ENCODE results near the gene F2RL3.

The F2RL3 gene

DNA sequence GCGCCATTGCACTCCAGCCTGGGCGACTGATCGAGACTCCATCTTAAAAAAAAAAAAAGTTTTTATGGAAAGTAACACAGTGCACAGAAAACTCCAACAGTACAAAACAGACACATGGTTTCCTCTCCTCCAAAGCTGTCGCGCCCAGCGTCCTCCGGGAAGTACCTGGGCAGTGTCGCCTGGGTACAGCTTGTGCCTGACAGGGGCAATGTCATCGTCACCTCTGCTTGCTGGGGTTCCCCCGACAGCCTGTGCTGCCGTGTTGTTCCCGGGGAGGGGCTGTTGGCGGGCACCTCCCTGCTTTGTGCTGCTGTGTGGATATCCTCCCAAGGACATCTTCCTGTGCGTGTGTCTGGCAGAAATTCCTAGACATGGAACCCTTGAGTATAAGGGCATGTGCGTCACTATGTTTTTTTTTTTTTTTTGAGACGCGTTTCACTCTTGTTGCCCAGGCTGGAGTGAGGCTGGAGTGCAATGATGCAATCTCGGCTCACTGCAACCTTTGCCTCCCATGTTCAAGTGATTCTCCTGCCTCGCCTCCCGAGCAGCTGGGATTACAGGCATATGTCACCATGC lies 2.4 kb upstream of the F2RL3 start:
- peaks cover 0 to 20% (median 17%) of the 10 kb centered on the region in 3 donors for H3K9me3 ChIP-seq
- intact Hi-C loops (cut with DNase I; ENCODE audit: low total_unique reads) = no loop called here
- peaks cover 0 to 12% (median 0%) of the 10 kb centered on the region in 4 donors for H3K4me1 ChIP-seq
- no peaks in the 10 kb centered on the region for H3K36me3 ChIP-seq
- no peak overlapping the region for H3K27ac ChIP-seq
- TF ChIP-seq, protein P1, sequence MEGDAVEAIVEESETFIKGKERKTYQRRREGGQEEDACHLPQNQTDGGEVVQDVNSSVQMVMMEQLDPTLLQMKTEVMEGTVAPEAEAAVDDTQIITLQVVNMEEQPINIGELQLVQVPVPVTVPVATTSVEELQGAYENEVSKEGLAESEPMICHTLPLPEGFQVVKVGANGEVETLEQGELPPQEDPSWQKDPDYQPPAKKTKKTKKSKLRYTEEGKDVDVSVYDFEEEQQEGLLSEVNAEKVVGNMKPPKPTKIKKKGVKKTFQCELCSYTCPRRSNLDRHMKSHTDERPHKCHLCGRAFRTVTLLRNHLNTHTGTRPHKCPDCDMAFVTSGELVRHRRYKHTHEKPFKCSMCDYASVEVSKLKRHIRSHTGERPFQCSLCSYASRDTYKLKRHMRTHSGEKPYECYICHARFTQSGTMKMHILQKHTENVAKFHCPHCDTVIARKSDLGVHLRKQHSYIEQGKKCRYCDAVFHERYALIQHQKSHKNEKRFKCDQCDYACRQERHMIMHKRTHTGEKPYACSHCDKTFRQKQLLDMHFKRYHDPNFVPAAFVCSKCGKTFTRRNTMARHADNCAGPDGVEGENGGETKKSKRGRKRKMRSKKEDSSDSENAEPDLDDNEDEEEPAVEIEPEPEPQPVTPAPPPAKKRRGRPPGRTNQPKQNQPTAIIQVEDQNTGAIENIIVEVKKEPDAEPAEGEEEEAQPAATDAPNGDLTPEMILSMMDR (IDR thresholded peaks at IDR 0.05) = no peak
- no peak overlapping the region for H3K4me3 ChIP-seq
- DNase-seq = peak in 1 of 2 donors; percentile 41
- peaks cover 0 to 26% of the 10 kb centered on the region in 2 donors for H3K27me3 ChIP-seq

DNA sequence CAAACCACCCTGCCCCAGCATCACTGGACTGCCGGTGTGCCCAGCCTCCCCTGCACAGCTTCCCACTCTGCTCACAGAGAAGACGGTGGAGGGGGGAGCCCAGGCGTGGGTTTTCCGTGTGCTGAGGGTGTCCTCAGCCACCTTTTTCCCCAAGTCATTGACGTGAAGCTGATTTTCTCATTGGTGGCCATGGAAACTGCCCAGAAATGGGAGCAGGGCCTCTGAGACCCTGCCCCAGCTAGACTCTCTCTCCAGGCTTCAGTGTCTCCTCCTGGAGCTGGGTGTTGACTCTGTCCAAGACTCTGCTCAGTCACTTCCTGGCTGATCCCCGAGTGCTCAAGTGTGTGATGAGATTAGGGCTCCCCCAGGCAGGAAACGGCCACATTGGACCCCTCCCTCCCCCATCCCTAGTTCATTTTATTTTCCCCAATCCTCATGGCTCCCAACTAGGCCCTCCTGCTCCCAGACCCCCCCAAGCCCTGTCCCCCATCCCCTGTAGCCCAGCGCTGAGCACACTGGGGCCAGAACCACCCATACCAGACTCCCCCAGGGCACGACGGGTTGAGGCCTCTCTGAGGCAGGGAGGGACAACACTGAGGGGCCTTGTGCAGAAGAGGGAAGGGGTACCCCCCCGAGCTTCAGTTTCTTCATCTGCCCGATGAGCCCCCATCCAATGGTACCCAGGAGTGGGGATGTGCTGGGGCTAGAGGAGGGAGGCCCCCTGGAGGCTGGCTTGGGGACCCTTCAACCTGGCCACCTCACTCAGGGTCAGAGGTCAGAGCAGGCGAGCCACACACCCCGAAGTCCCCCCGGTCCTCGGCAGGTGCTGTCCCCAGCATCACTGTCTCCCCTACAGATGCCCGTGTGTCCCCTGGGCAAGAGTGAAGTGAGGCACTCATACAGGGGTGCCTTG lies 1.2 kb upstream of the F2RL3 start:
- intact Hi-C loops (cut with DNase I; ENCODE audit: low total_unique reads) = no loop called here
- peaks cover 0 to 26% of the 10 kb centered on the region in 2 donors for H3K27me3 ChIP-seq
- no peaks in the 10 kb centered on the region for H3K36me3 ChIP-seq
- peaks cover 0 to 12% (median 0%) of the 10 kb centered on the region in 4 donors for H3K4me1 ChIP-seq
- TF ChIP-seq, protein P1 (IDR thresholded peaks at IDR 0.05) = no peak
- DNase-seq = peak in 1 of 2 donors; percentile 60
- H3K27ac ChIP-seq = no peak overlapping the region
- no peak overlapping the region for H3K4me3 ChIP-seq
- peaks cover 0 to 8% (median 5%) of the 10 kb centered on the region in 3 donors for H3K9me3 ChIP-seq

DNA sequence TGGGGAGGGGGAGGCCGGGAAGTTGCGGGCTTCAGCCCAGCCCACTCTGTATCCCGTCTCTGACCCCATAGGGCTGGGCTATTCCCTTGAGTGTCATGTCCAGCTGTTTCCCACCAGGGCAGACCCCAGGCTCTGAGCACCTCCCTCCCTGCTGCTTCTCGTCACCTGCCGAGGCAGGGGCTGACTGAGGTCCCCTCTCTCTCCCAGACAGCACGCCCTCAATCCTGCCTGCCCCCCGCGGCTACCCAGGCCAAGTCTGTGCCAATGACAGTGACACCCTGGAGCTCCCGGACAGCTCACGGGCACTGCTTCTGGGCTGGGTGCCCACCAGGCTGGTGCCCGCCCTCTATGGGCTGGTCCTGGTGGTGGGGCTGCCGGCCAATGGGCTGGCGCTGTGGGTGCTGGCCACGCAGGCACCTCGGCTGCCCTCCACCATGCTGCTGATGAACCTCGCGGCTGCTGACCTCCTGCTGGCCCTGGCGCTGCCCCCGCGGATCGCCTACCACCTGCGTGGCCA lies 625 bp downstream of the F2RL3 start:
- no peaks in the 10 kb centered on the region for H3K9me3 ChIP-seq
- H3K4me1 ChIP-seq = peaks cover 0 to 18% (median 0%) of the 10 kb centered on the region in 4 donors
- H3K36me3 ChIP-seq = no peaks in the 10 kb centered on the region
- peak overlapping the region in 1 of 2 donors; percentile 16 for H3K4me3 ChIP-seq
- intact Hi-C loops (cut with DNase I; ENCODE audit: low total_unique reads) = no loop called here
- TF ChIP-seq, protein P1 (IDR thresholded peaks at IDR 0.05) = no peak
- no peak overlapping the region for H3K27ac ChIP-seq
- DNase-seq = peak in 1 of 2 donors; percentile 61
- H3K27me3 ChIP-seq = peaks cover 0 to 27% of the 10 kb centered on the region in 2 donors

DNA sequence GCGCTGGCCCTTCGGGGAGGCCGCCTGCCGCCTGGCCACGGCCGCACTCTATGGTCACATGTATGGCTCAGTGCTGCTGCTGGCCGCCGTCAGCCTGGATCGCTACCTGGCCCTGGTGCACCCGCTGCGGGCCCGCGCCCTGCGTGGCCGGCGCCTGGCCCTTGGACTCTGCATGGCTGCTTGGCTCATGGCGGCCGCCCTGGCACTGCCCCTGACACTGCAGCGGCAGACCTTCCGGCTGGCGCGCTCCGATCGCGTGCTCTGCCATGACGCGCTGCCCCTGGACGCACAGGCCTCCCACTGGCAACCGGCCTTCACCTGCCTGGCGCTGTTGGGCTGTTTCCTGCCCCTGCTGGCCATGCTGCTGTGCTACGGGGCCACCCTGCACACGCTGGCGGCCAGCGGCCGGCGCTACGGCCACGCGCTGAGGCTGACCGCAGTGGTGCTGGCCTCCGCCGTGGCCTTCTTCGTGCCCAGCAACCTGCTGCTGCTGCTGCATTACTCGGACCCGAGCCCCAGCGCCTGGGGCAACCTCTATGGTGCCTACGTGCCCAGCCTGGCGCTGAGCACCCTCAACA lies 1.2 kb downstream of the F2RL3 start:
- intact Hi-C loops (cut with DNase I; ENCODE audit: low total_unique reads) = no loop called here
- DNase-seq = no peak
- H3K27ac ChIP-seq = no peak overlapping the region
- H3K27me3 ChIP-seq = peaks cover 0 to 27% of the 10 kb centered on the region in 2 donors
- H3K4me3 ChIP-seq = no peak overlapping the region
- peaks cover 0 to 18% (median 0%) of the 10 kb centered on the region in 4 donors for H3K4me1 ChIP-seq
- H3K9me3 ChIP-seq = no peaks in the 10 kb centered on the region
- TF ChIP-seq, protein P1 (IDR thresholded peaks at IDR 0.05) = no peak
- H3K36me3 ChIP-seq = no peaks in the 10 kb centered on the region

DNA sequence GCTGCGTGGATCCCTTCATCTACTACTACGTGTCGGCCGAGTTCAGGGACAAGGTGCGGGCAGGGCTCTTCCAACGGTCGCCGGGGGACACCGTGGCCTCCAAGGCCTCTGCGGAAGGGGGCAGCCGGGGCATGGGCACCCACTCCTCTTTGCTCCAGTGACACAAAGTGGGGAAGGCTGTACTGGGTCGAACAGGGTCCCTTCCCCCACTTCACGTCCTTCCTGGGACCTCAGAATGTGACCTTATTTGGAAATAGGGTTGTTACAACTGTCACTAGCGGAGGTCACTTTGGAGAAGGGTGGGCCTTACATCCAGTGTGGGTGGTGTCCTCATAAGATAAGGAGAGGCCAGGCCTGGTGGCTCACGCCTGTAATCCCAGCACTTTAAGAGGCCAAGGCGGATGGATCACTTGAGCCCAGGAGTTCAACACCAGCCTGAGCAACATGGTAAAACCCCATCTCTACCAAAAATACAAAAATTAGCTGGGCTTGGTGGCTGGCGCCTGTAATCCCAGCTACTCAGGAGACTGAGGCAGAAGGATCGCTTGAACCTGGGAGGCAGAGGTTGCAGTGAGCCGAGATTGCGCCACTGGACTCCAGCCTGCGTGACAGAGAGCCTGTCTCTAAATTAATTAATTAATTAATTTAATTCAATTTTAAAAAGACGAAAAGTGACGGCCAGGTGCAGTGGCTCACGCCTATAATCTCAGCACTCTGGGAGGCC lies 1.8 kb downstream of the F2RL3 start:
- Histone ChIP-seq H3K27me3 (peaks cover 0 to 27% of the 10 kb centered on the region in 2 donors), H3K9me3 (no peaks in the 10 kb centered on the region), H3K36me3 (no peaks in the 10 kb centered on the region), H3K4me1 (peaks cover 0 to 18% (median 1%) of the 10 kb centered on the region in 4 donors), H3K4me3 (no peak overlapping the region), H3K27ac (no peak overlapping the region)
- intact Hi-C loops (cut with DNase I; ENCODE audit: low total_unique reads) = no loop called here
- DNase-seq = no peak
- TF ChIP-seq, protein P1 (IDR thresholded peaks at IDR 0.05) = no peak
